Mesenchymal stem cell (in vitro differentiated cells and primary cell): ENCODE results near the gene PAQR8.
A peak's percentile ranks its signal among the peaks of the same experiment; 100 is the strongest.

Experiments used
- DNase-seq: peaks from one replicate; pipeline ENCODE4 v3.0.0-alpha.2; 2013
- H2AFZ ChIP-seq: one replicate; pipeline ENCODE4 v1.6.1; 2013; ENCODE audit warnings: low read depth, mild to moderate bottlenecking, control low read depth, inconsistent platforms, low read length, moderate library complexity
- H2AK5ac ChIP-seq: 2 replicates; pipeline ENCODE4 v1.6.1; 2013; ENCODE audit warnings: low read length, moderate library complexity, mild to moderate bottlenecking, inconsistent platforms; ENCODE audit not compliant: severe bottlenecking
- H2BK120ac ChIP-seq: one replicate; pipeline ENCODE4 v1.6.1; 2013; ENCODE audit warnings: low read depth, mild to moderate bottlenecking, inconsistent platforms, low read length, moderate library complexity
- H2BK12ac ChIP-seq, 2 experiments: one replicate each; pipeline ENCODE4 v1.6.1; 2013; ENCODE audit warnings: inconsistent platforms in 2 of 2, low read length in 2 of 2, mild to moderate bottlenecking in 2 of 2, moderate library complexity in 2 of 2, control low read depth in 1 of 2
- H2BK15ac ChIP-seq: one replicate; pipeline ENCODE4 v1.6.1; 2013; ENCODE audit warnings: mild to moderate bottlenecking, low read depth, inconsistent platforms; ENCODE audit not compliant: poor library complexity, severe bottlenecking
- H2BK5ac ChIP-seq: 2 replicates; pipeline ENCODE4 v1.6.1; 2013; ENCODE audit warnings: low read depth, mild to moderate bottlenecking, low read length, control low read depth, inconsistent platforms; ENCODE audit not compliant: poor library complexity, severe bottlenecking
- H3K14ac ChIP-seq, 2 experiments: one replicate each; pipeline ENCODE4 v1.6.1; 2013; ENCODE audit warnings: inconsistent platforms in 2 of 2, low read length in 2 of 2, control low read depth in 1 of 2, mild to moderate bottlenecking in 1 of 2, moderate library complexity in 1 of 2
- H3K18ac ChIP-seq, 2 experiments: one replicate each; pipeline ENCODE4 v1.6.1; 2013; ENCODE audit warnings: inconsistent platforms in 2 of 2, low read length in 2 of 2, control low read depth in 1 of 2, low read depth in 1 of 2, mild to moderate bottlenecking in 1 of 2
- H3K23ac ChIP-seq, 2 experiments: one replicate each; pipeline ENCODE4 v1.6.1; 2013; ENCODE audit warnings: inconsistent platforms in 2 of 2, low read length in 2 of 2, mild to moderate bottlenecking in 2 of 2, moderate library complexity in 2 of 2, control low read depth in 1 of 2
- H3K27ac ChIP-seq: 2 replicates; pipeline ENCODE4 v1.5.1; 2013; ENCODE audit warnings: mild to moderate bottlenecking, moderate library complexity, low read length, control low read depth, inconsistent platforms; ENCODE audit not compliant: poor library complexity, severe bottlenecking
- H3K27me3 ChIP-seq, 2 experiments: 2 replicates each; pipeline versions ENCODE4 v1.6.1 to v1.7.0; 2013; ENCODE audit warnings: low read length in 2 of 2, mild to moderate bottlenecking in 2 of 2, moderate library complexity in 2 of 2, control low read depth in 1 of 2, inconsistent platforms in 1 of 2; ENCODE audit not compliant: control insufficient read depth in 1 of 2, insufficient read depth in 1 of 2
- H3K36me3 ChIP-seq, 2 experiments: 2 replicates each; pipeline versions ENCODE4 v1.6.1 to v1.7.0; 2013; ENCODE audit warnings: low read length in 2 of 2, control low read depth in 1 of 2, inconsistent platforms in 1 of 2, low read depth in 1 of 2, mild to moderate bottlenecking in 1 of 2; ENCODE audit not compliant: insufficient read depth in 2 of 2, control insufficient read depth in 1 of 2
- H3K4ac ChIP-seq, 2 experiments: one replicate each; pipeline ENCODE4 v1.6.1; 2013; ENCODE audit warnings: inconsistent platforms in 2 of 2, low read length in 2 of 2, mild to moderate bottlenecking in 2 of 2, moderate library complexity in 2 of 2, control low read depth in 1 of 2, low read depth in 1 of 2
- H3K4me1 ChIP-seq: 2 replicates; pipeline ENCODE4 v1.6.1; 2013; ENCODE audit warnings: low read depth, low read length, control low read depth; ENCODE audit not compliant: control insufficient read depth, insufficient read depth
- H3K4me2 ChIP-seq: 2 replicates; pipeline ENCODE4 v1.6.1; 2013; ENCODE audit warnings: low read length, mild to moderate bottlenecking, inconsistent platforms; ENCODE audit not compliant: poor library complexity, severe bottlenecking
- H3K4me3 ChIP-seq, 2 experiments: 2 replicates each; pipeline versions ENCODE4 v1.5.1 to v1.7.0; 2013; ENCODE audit warnings: low read length in 2 of 2, mild to moderate bottlenecking in 2 of 2, control low read depth in 1 of 2, low read depth in 1 of 2; ENCODE audit not compliant: insufficient read depth in 1 of 2
- H3K79me1 ChIP-seq: replicated peaks from 2 replicates; pipeline ENCODE4 v1.6.1; 2013; ENCODE audit warnings: mild to moderate bottlenecking, control low read depth, low read length, inconsistent platforms; ENCODE audit not compliant: poor library complexity, severe bottlenecking
- H3K9ac ChIP-seq: 2 replicates; pipeline ENCODE4 v1.7.0; 2013; ENCODE audit warnings: mild to moderate bottlenecking, low read length, moderate library complexity
- H3K9me3 ChIP-seq: 2 replicates; pipeline ENCODE4 v1.7.0; 2013; ENCODE audit warnings: mild to moderate bottlenecking, low read length; ENCODE audit not compliant: control insufficient read depth
- H4K8ac ChIP-seq: one replicate; pipeline ENCODE4 v1.6.1; 2013; ENCODE audit warnings: inconsistent platforms, mild to moderate bottlenecking, low read length, moderate library complexity
- H4K91ac ChIP-seq: one replicate; pipeline ENCODE4 v1.6.1; 2013; ENCODE audit warnings: mild to moderate bottlenecking, low read length, inconsistent platforms
- WGBS: methylation state at CpG from one replicate; pipeline ENCODE4 v1.1.7; 2013; ENCODE audit warnings: mixed read lengths; 5-methylcytosine and 5-hydroxymethylcytosine counted together

Gene PAQR8

GRCh38 chr6:52394251-52394666 is 32.3 kb downstream of the PAQR8 start:
- Histone ChIP-seq H3K79me1 (peaks cover 12% of the 10 kb centered on the region), H3K4me3 (no peak overlapping the region), H3K9ac (no peak overlapping the region), H3K14ac (peak overlapping the region in 1 of 2 experiments; percentile 11), H2AFZ (no peak overlapping the region), H3K27me3 (no peaks in the 10 kb centered on the region), H4K8ac (no peak overlapping the region), H3K4me2 (no peak overlapping the region), H3K4ac (no peak overlapping the region), H2BK15ac (no peak overlapping the region), H2BK12ac (no peak overlapping the region), H2BK5ac (no peak overlapping the region), H3K9me3 (no peaks in the 10 kb centered on the region), H3K27ac (no peak overlapping the region), H4K91ac (no peak overlapping the region), H2AK5ac (no peak overlapping the region), H3K36me3 (no peaks in the 10 kb centered on the region), H3K23ac (no peak overlapping the region), H3K18ac (peak overlapping the region in 1 of 2 experiments; percentile 18), H2BK120ac (no peak overlapping the region), H3K4me1 (peaks cover 2% of the 10 kb centered on the region)
- 100% methylated on average over 1 of the region's 4 CpGs for WGBS
- no peak for DNase-seq

- H2BK5ac ChIP-seq: no peak overlapping the region
- H3K4ac ChIP-seq: no peak overlapping the region
- peaks cover 12% of the 10 kb centered on the region for H3K79me1 ChIP-seq
- no peaks in the 10 kb centered on the region for H3K27me3 ChIP-seq
- H4K91ac ChIP-seq: no peak overlapping the region
- H2BK12ac ChIP-seq: no peak overlapping the region
- no peak overlapping the region for H3K18ac ChIP-seq
- no peak overlapping the region for H3K4me2 ChIP-seq
- no peak overlapping the region for H2AK5ac ChIP-seq
- H3K36me3 ChIP-seq: no peaks in the 10 kb centered on the region
- no peak for DNase-seq
- H2AFZ ChIP-seq: no peak overlapping the region
- no peak overlapping the region for H2BK120ac ChIP-seq
- H2BK15ac ChIP-seq: no peak overlapping the region
- H3K23ac ChIP-seq: no peak overlapping the region
- 80% methylated on average over 2 of the region's 2 CpGs for WGBS
- no peak overlapping the region for H4K8ac ChIP-seq
- H3K4me3 ChIP-seq: no peak overlapping the region
- H3K27ac ChIP-seq: no peak overlapping the region
- no peak overlapping the region for H3K14ac ChIP-seq
- no peaks in the 10 kb centered on the region for H3K4me1 ChIP-seq
- no peak overlapping the region for H3K9ac ChIP-seq
- H3K9me3 ChIP-seq: no peaks in the 10 kb centered on the region
Observed at GRCh38 chr6:52395969-52396368, 34.0 kb downstream of the PAQR8 start.

- Histone ChIP-seq H2AK5ac (no peak overlapping the region), H3K4me3 (no peak overlapping the region), H2BK120ac (no peak overlapping the region), H3K9ac (peak overlapping the region; percentile 5), H3K18ac (no peak overlapping the region), H2BK15ac (no peak overlapping the region), H3K23ac (no peak overlapping the region), H4K91ac (no peak overlapping the region), H3K4ac (no peak overlapping the region), H3K4me1 (no peaks in the 10 kb centered on the region), H3K36me3 (peaks cover 7 to 14% of the 10 kb centered on the region in 2 experiments), H3K14ac (no peak overlapping the region), H2AFZ (no peak overlapping the region), H3K79me1 (peaks cover 11% of the 10 kb centered on the region), H3K4me2 (no peak overlapping the region), H3K9me3 (no peaks in the 10 kb centered on the region), H4K8ac (no peak overlapping the region), H2BK5ac (no peak overlapping the region), H3K27me3 (no peaks in the 10 kb centered on the region), H3K27ac (no peak overlapping the region), H2BK12ac (no peak overlapping the region)
- 31% methylated on average over 3 of the region's 3 CpGs for WGBS
- DNase-seq: peak; percentile 68
Observed at GRCh38 chr6:52399511-52400312, 37.8 kb downstream of the PAQR8 start.

- H3K36me3 ChIP-seq: peaks cover 7 to 14% of the 10 kb centered on the region in 2 experiments
- no peak overlapping the region for H2AFZ ChIP-seq
- peaks cover 14% of the 10 kb centered on the region for H3K79me1 ChIP-seq
- no peak overlapping the region for H3K23ac ChIP-seq
- H3K14ac ChIP-seq: no peak overlapping the region
- no peak overlapping the region for H2BK5ac ChIP-seq
- peak overlapping the region; percentile 5 for H3K9ac ChIP-seq
- H2BK120ac ChIP-seq: no peak overlapping the region
- H4K91ac ChIP-seq: no peak overlapping the region
- no peaks in the 10 kb centered on the region for H3K9me3 ChIP-seq
- H3K4me3 ChIP-seq: no peak overlapping the region
- no peak overlapping the region for H2AK5ac ChIP-seq
- no peak overlapping the region for H3K4me2 ChIP-seq
- 85% methylated on average over 2 of the region's 2 CpGs for WGBS
- H3K27me3 ChIP-seq: no peaks in the 10 kb centered on the region
- no peak overlapping the region for H4K8ac ChIP-seq
- DNase-seq: no peak
- H3K27ac ChIP-seq: no peak overlapping the region
- H2BK12ac ChIP-seq: no peak overlapping the region
- H2BK15ac ChIP-seq: no peak overlapping the region
- H3K18ac ChIP-seq: no peak overlapping the region
- H3K4ac ChIP-seq: peak overlapping the region in 1 of 2 experiments; percentile 40
- H3K4me1 ChIP-seq: no peaks in the 10 kb centered on the region
Observed at GRCh38 chr6:52400313-52401041, 38.5 kb downstream of the PAQR8 start.
